Skeletal muscle cell (primary cell): ENCODE results near the gene OR2B3.
"Not testable (repeated sequence)": the region's sequence is repeated elsewhere in the genome, so short reads cannot be mapped to it uniquely, and the experiment has no call there.

ENCODE experiments used
- DNase-seq: peaks from one replicate; pipeline ENCODE4 v3.0.0-alpha.2; 2010; ENCODE audit warnings: low read depth
- H3K4me3 ChIP-seq: 2 replicates; pipeline ENCODE4 v1.5.1; 2011; ENCODE audit warnings: low read depth, mild to moderate bottlenecking, control low read depth, low read length, moderate library complexity

The OR2B3 gene, protein sequence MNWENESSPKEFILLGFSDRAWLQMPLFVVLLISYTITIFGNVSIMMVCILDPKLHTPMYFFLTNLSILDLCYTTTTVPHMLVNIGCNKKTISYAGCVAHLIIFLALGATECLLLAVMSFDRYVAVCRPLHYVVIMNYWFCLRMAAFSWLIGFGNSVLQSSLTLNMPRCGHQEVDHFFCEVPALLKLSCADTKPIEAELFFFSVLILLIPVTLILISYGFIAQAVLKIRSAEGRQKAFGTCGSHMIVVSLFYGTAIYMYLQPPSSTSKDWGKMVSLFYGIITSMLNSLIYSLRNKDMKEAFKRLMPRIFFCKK

DNA sequence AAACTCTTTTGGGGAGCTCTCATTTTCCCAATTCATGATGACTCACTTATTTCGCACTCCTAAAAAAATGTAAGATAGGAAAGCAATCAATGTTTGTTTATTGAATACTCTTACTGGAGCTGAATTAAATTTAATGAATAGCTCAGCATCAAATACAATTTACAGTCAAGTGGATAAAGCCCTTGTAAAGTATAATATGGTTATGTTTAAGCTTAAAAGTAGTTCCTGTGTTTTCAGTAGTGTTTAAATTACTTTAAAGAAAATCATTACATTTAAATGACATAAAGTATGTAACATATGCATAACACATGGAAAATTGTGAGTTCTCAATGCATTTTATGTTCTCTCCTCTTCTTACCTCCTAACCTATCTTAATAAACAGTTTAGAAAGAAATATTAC, at the start of gene OR2B3:
TSS of gene OR2B3 (minus strand) at position 101 of the 400 bp plus-strand sequence. CDS start at position 36, 65 bp downstream.
- no peak for DNase-seq
- no peak within 1 kb of the TSS for H3K4me3 ChIP-seq

DNA sequence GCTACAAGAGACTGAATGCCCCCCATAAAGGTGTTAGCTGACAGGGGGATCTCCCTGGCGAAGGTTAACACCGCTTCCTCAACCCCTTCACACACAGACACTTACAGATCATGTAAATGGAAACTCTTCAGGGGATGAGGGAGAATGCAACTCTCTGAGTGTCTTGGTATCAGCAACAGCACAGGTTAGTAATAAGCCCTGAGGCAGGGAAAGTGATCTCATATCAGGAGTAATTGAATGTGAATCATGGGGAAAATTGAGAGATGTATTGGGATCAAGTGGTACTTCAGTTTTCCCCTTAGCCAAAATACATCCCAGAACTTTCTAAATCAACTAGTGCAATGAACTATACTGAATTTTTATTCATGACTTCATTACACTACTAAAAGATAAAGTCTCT, 44.6 kb upstream of the OR2B3 start:
- no peak for DNase-seq
- H3K4me3 ChIP-seq: no peak overlapping the region

DNA sequence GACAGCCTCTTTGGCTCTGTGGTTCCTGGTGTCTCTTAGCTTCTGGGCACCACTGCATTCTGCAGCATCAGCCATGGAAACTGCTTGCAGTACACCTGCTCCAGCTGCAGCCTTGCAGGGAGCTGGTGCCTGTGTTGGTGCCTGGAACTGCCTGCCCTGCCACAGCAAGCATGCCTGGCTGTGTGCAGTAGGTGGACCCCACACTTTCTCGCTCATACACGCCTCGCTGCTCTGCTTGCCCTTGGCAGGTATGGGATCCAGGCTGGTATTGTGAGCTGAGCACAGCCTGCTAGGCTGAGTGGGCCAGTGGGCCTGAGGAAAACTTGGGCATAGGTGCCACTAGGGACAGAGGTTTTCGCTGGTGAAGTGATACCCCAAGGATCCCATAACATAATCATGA, 43.5 kb upstream of the OR2B3 start:
- no peak for DNase-seq
- no peak overlapping the region for H3K4me3 ChIP-seq

DNA sequence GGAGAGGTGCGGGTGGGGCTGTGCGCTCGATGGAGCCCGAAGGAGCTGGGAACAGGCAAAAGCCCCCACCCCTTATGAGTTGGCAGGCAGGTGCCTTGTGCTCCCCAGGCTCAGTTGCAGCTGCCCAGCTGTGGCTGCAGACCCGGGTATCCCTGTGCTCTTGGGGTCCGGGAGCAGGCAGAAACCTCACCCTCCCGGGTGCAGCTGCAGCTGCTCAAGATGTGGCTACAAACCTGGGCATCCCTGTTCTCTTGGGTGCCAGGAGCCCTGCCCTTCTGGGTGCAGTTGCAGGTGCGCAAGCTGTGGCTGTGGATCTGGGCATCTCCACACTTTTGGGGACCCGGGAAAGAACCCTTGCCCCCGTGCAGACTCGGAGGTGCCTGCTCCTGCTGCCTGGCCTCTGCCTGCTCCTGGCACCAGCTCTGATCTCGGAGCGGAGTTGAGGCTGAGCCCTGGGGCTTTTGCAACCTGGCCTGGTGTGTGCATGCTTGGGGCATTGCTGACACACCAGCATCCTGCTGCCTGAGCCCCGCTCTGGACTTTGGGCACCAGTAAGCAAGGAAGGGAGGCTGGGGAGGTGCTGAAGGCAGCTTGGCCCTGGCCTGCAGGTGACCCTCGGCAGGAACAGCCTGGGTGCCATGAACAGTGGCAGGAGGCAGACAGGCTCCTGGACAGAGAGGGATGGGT, 42.4 kb upstream of the OR2B3 start:
- DNase-seq: no peak
- no peak overlapping the region for H3K4me3 ChIP-seq

DNA sequence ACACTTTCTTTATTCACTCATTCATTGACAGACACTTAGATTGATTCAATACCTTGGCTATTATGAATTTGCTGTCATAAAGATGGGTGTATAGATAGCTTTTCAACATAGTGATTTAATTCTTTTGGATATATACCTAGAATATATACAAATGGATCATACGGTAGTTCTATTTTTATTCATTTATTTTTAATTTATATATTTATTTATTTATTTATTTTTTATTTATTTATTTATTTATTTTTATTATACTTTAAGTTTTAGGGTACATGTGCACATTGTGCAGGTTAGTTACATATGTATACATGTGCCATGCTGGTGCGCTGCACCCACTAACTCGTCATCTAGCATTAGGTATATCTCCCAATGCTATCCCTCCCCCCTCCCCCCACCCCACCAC, 27.9 kb upstream of the OR2B3 start:
- DNase-seq, H3K4me3 ChIP-seq: not testable (repeated sequence)

DNA sequence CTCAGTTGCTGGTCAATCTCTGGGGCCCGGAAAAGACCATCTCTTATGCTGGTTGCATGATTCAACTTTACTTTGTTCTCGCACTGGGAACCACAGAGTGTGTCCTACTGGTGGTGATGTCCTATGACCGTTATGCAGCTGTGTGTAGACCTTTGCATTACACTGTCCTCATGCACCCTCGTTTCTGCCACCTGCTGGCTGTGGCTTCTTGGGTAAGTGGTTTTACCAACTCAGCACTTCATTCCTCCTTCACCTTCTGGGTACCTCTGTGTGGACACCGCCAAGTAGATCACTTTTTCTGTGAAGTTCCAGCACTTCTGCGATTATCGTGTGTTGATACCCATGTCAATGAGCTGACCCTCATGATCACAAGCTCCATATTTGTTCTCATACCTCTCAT, 25.0 kb upstream of the OR2B3 start:
- H3K4me3 ChIP-seq: no peak overlapping the region
- DNase-seq: no peak

DNA sequence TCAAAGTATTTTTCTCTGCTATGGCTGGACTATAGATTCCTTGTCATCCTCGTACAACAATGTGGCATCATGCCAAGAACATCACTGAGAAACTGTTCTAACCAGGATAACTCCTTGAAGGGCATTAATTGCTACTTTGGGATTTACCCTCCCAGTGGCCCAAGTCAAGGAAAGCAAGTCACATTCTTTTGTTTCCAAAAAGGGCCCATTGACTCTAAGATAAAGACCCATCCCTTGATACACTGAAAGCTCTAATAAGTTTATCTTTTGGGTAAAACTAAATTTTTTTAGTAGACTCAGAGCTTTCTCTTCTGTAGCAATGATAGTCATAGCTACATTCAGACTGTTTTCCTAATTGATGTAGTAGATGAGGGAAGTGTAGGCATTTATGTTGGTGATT, 20.6 kb upstream of the OR2B3 start, which contains the start of gene OR2J3:
TSS of gene OR2J3 (plus strand) at position 301 of the 400 bp plus-strand sequence. CDS start 3,833 bp downstream, outside the sequence.
- no peak within 1 kb of the TSS for H3K4me3 ChIP-seq
- no peak for DNase-seq

DNA sequence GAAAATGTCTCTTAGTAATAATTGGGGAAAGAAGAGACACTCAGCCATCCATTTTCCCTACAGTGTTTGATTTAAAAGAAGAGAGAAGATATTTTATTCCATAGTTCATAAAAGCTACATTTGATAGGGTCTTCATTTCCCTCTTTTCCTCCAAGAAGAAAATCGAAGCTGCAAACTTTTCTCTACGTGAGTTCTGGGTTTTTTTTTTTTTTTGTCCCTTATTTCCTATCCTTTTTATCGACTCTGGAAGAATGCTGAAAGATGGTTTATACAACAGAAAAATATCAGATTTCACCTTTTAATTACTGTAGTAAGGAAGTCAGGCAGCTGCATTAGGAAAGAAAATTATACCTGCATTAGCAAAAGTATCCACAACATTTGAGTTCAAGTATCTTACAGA, 12.1 kb upstream of the OR2B3 start, which contains the start of gene OR2J1:
TSS of gene OR2J1 (plus strand) at position 301 of the 400 bp plus-strand sequence. CDS start 1,453 bp downstream, outside the sequence.
- H3K4me3 ChIP-seq: no peak within 1 kb of the TSS
- no peak for DNase-seq

DNA sequence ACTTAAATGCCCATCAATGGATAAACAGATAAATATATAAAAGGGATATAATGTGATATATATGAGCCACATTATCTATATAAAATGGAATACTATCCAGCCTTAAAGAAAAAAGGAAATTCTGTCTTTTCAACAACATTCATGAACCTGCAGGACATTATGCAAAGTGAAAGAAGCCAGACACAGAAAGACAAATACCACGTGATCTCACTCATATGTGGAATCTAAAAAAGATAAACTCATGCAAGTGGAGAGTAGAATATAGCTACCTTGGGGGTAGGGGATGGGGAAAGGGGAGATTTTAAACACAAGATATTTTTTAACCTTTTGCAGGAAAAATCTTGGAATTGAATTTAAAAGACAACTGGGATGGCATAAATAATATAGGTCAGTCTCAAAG, 10.7 kb upstream of the OR2B3 start:
- DNase-seq: no peak
- H3K4me3 ChIP-seq: no peak overlapping the region

DNA sequence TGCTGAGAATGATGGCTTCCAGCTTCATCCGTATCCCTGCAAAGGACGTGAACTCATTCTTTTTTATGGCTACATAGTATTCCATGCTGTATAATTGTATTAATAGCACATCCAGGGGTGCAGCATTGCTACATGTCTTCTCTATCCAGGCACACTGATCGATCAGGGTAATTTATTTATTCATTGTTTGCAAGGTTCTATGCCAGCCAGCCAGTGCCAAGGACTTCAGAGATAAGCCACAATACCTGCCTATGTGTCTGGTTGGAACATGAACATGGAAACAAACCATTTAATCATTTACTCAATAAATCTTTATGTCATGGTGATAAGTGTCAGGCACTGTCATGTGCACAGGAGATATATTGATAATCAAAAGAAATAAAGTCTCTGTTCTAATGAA, 5.8 kb upstream of the OR2B3 start:
- DNase-seq: no peak
- no peak overlapping the region for H3K4me3 ChIP-seq

DNA sequence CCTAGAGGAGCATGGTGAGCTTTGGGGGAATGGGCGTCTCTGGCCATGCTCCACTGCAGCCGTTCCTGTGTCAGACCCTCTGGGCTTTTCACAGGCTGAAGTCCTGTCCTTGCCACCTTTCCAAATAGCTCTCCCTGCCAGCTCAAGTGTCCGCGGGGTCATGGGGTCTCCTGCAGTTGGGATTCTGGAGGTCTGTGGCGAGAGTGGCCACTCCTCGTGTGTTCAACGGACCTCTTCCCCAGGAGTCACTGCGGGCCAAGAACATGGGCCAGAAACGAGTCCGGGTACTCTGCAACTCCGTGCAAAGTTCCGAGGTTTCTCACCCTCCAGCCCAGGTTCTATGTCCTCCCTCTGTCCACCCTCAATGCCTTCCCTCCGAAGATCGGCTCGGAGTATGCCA, 4.7 kb downstream of the OR2B3 start:
- DNase-seq: no peak
- no peak overlapping the region for H3K4me3 ChIP-seq

DNA sequence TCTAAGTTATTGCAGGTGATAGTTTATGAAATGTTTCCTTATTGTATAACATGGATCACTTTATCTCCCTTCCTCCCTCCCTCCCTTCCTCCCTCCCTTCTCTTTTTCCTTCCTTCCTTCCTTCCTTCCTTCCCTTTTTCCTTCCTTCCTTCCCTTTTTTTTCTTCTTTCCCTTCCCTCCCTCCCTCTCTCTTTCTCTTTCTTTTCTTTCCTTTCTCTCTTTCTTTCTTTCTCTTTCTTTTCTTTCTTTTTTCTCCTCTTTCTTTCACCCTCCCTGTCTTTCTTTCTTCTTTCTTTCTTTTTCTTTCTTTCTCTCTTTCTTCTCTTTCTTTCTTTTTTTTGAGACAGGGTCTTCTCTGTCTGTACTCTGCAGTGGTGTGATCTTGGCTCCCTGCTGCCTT, 5.8 kb downstream of the OR2B3 start:
- DNase-seq: no peak
- no peak overlapping the region for H3K4me3 ChIP-seq

DNA sequence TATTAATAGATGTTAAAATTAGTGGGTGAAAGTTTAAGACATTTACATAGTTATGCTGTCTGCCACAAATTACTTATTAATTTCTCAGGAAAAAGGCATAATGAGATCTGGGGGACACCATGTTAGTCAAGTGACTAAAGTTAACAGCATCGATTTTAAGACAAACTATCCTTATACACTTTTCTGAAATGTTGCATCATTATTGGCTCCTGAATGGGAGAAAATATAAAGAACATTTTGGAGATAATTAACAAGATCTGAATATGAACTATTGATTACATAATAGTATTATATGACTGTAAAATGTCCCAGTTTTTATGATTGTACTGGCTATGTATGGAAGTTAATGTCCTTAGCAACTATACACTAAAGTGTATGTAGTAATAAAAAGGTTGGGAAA, 7.9 kb downstream of the OR2B3 start:
- H3K4me3 ChIP-seq: no peak overlapping the region
- no peak for DNase-seq

DNA sequence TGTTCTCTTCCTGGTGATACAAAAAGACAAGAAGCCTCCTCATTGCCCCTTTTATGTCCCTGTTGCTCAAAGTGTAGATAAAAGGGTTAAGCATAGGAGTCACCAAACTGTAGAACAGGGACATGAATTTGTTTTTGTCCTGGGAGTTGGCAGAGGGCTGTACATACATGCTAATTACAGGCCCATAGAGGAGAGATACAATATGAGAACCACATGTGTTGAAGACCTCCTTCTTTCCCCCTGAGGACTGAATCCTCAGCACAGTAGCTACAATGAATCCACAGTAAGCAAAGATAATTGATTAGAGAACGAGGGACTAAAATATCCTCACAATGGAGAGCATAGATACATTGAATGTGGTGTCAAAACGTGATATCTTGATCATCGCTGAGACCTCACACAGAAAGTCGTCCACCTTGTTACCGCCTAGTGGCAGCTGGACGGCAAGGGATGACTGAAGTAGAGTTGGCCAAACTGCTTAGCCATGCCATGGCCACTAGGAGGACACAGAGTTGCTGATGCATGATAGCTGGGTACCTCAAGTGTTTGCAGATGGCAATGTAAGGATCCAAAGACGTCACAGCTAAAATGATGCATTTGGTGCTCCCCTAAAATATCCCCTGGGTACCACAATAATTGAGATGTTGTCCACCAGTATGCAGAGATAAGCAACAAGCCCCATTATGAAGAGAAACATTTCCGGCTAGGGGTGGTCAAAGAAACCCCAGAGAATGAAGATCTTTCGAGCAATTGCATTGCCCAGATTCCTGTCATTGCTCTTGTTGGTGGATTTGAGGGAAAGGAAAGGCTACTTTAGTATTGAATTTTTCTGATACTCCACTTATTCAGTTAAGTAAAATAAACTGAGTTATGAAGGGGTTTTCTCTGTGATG, 15.0 kb downstream of the OR2B3 start:
- H3K4me3 ChIP-seq: no peak overlapping the region
- no peak for DNase-seq

DNA sequence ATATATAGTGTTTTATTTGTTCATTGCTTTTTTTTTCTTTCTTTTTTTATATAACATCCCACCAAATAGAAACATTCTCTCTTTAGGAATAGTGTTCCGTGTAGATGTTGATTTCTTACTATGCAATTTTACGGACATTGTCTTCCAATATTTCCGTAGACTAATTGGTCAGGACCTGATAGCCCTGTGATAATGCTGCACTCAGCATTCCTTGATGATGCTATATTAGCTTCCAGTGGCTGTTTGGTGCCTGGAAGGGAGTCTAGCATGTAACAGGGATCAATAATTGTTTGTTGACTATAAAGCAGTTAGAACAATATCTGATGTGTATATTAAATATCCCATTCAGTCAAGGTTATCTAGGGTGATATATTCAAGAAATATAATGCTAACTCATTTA, 35.4 kb downstream of the OR2B3 start:
- no peak overlapping the region for H3K4me3 ChIP-seq
- DNase-seq: no peak

DNA sequence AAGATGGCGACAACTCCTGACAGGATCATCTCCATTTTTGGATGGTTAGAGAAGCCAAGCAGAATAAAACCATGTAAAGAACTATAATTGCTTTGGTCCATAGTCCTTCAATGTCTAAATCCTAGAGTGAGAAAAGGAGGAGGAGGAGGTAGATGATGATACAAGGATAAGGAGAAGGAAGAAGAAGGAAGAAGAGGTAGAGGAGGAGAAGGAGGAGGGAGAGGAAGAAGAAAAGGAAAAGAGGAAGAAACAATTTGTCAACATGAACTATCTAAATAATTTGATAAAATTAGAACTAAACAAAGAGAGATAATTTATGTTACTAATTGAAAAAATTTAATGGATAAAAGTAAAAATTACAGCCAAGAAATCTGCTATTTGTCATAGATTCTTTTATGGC, 42.0 kb downstream of the OR2B3 start, which contains the start of gene OR2W1:
TSS of gene OR2W1 (minus strand) at position 101 of the 400 bp plus-strand sequence. CDS start at position 101, 0 bp downstream.
- no peak for DNase-seq
- no peak within 1 kb of the TSS for H3K4me3 ChIP-seq
